CD4-positive, alpha-beta memory T cell (primary cell): ENCODE measurements around the gene DYNLT2. TPM values are rescaled to one million over a fixed set of nuclear protein-coding genes. Genes with fewer than 3 reads are reported as not detected.

Source experiments
- CTCF ChIA-PET: fragments of 350-600 bp; sonication (Branson Sonifier 250); formaldehyde crosslinking; loops from one replicate; lab custom pipeline; 2021; ENCODE audit warnings: inconsistent platforms; ENCODE audit not compliant: partially characterized antibody; lab: Charles Lee
- POLR2A ChIA-PET: fragments of 350-600 bp; sonication (Branson Sonifier 250); formaldehyde crosslinking; loops from one replicate; lab custom pipeline; 2021; ENCODE audit not compliant: partially characterized antibody; lab: Charles Lee
- DNase-seq, 5 donors: peaks; one replicate each; pipeline versions ENCODE4 v3.0.0 to v3.0.0-alpha.2; 2020 to 2022; ENCODE audit warnings: mixed read lengths in 1 of 5
- H3K27ac ChIP-seq: one replicate; pipeline ENCODE4 v1.7.0; 2013; ENCODE audit warnings: low read depth, low read length
- H3K27me3 ChIP-seq: 2 replicates; pipeline ENCODE4 v1.7.0; 2013; ENCODE audit warnings: mild to moderate bottlenecking, low read length, moderate library complexity; ENCODE audit not compliant: insufficient read depth
- H3K36me3 ChIP-seq: 2 replicates; pipeline ENCODE4 v1.7.0; 2013; ENCODE audit warnings: mild to moderate bottlenecking, low read length, moderate library complexity; ENCODE audit not compliant: insufficient read depth
- H3K4me1 ChIP-seq: 2 replicates; pipeline ENCODE4 v1.7.0; 2013; ENCODE audit warnings: mild to moderate bottlenecking, low read length, moderate library complexity; ENCODE audit not compliant: insufficient read depth
- H3K4me3 ChIP-seq, 2 donors: one replicate each; pipeline ENCODE4 v1.7.0; 2013; ENCODE audit warnings: low read length in 2 of 2, mild to moderate bottlenecking in 1 of 2
- H3K9me3 ChIP-seq, 2 donors: one replicate each; pipeline ENCODE4 v1.7.0; 2013; ENCODE audit warnings: low read length in 2 of 2, control low read depth in 1 of 2; ENCODE audit not compliant: control insufficient read depth in 1 of 2
- H3K27ac Mint-ChIP-seq, 7 donors: one replicate each; pipeline ENCODE4 v1.8.0; 2020 to 2021; ENCODE audit warnings: mixed read lengths in 7 of 7, mild to moderate bottlenecking in 6 of 7, inconsistent platforms in 3 of 7, moderate library complexity in 3 of 7
- H3K27me3 Mint-ChIP-seq, 2 donors: one replicate each; pipeline ENCODE4 v1.8.0; 2020 to 2021; ENCODE audit warnings: mixed read lengths in 2 of 2
- H3K36me3 Mint-ChIP-seq, 2 donors: one replicate each; pipeline ENCODE4 v1.8.0; 2020 to 2021; ENCODE audit warnings: mixed read lengths in 2 of 2, inconsistent platforms in 1 of 2, mild to moderate bottlenecking in 1 of 2
- H3K4me1 Mint-ChIP-seq, 4 donors: one replicate each; pipeline ENCODE4 v1.8.0; 2020 to 2021; ENCODE audit warnings: mixed read lengths in 4 of 4, mild to moderate bottlenecking in 1 of 4
- H3K4me3 Mint-ChIP-seq, 8 donors: one replicate each; pipeline ENCODE4 v1.8.0; 2020 to 2021; ENCODE audit warnings: mixed read lengths in 8 of 8, mild to moderate bottlenecking in 7 of 8, moderate library complexity in 6 of 8, inconsistent platforms in 3 of 8
- H3K9me3 Mint-ChIP-seq, 8 donors: one replicate each; pipeline ENCODE4 v1.8.0; 2020 to 2021; ENCODE audit warnings: mixed read lengths in 8 of 8, mild to moderate bottlenecking in 5 of 8, inconsistent platforms in 3 of 8, moderate library complexity in 1 of 8
- intact Hi-C: fragments of 100-400 bp; cut with micrococcal nuclease; formaldehyde crosslinking; loops from one replicate; pipeline ENCODE4 v1.15.1; 2023
- polyA plus RNA-seq, 2 donors: library from polyadenylated mRNA; unstranded; fragments of 300-500 nt; fragmentation: Illumina TruSeq; gene quantifications; one replicate each; pipeline ENCODE4 v1.2.3, GENCODE V29; 2021
- total RNA-seq, 2 experiments: library from RNA; stranded (reverse); gene quantifications; one replicate each; pipeline ENCODE4 v1.2.3, GENCODE V29; 2021

The DYNLT2 gene
- total and polyA plus RNA-seq, 4 experiments from 2014 or later = 0.56 to 6.9 (median 3.0) TPM

GRCh38 chr6:169738976-169739529 is 12.3 kb downstream of the DYNLT2 start:
- H3K27ac Mint-ChIP-seq = no peak overlapping the region
- H3K9me3 Mint-ChIP-seq = no peaks in the 10 kb centered on the region

GRCh38 chr6:169738204-169738975 is 13.0 kb downstream of the DYNLT2 start:
- H3K4me1 ChIP-seq = no peaks in the 10 kb centered on the region
- no peak for DNase-seq
- no peaks in the 10 kb centered on the region for H3K9me3 ChIP-seq
- Mint-ChIP-seq H3K27me3 (peaks cover 4 to 11% of the 10 kb centered on the region in 2 donors), H3K27ac (no peak overlapping the region), H3K4me3 (no peak overlapping the region), H3K36me3 (no peaks in the 10 kb centered on the region), H3K4me1 (no peaks in the 10 kb centered on the region), H3K9me3 (no peaks in the 10 kb centered on the region)
- no peak overlapping the region for H3K4me3 ChIP-seq
- intact Hi-C loops = no loop called here
- POLR2A ChIA-PET = no interaction called here
- H3K27ac ChIP-seq = no peak overlapping the region
- CTCF ChIA-PET = no interaction called here
- H3K27me3 ChIP-seq = no peaks in the 10 kb centered on the region
- no peaks in the 10 kb centered on the region for H3K36me3 ChIP-seq

More at GRCh38 chr6:169738976-169739529, 12.3 kb downstream of the DYNLT2 start:
- DNase-seq = no peak
- Histone ChIP-seq H3K27ac (no peak overlapping the region), H3K36me3 (no peaks in the 10 kb centered on the region), H3K27me3 (no peaks in the 10 kb centered on the region), H3K4me3 (no peak overlapping the region), H3K4me1 (no peaks in the 10 kb centered on the region), H3K9me3 (no peaks in the 10 kb centered on the region)
- ChIA-PET POLR2A (no interaction called here), CTCF (no interaction called here)
- no peaks in the 10 kb centered on the region for H3K36me3 Mint-ChIP-seq
- no peak overlapping the region for H3K4me3 Mint-ChIP-seq
- H3K27me3 Mint-ChIP-seq = peaks cover 4 to 11% of the 10 kb centered on the region in 2 donors
- no peaks in the 10 kb centered on the region for H3K4me1 Mint-ChIP-seq
- intact Hi-C loops = no loop called here

- no peak overlapping the region for H3K27ac Mint-ChIP-seq
- Histone ChIP-seq H3K4me1 (peaks cover 9% of the 10 kb centered on the region), H3K9me3 (no peaks in the 10 kb centered on the region), H3K36me3 (no peaks in the 10 kb centered on the region), H3K4me3 (no peak overlapping the region), H3K27me3 (no peaks in the 10 kb centered on the region), H3K27ac (no peak overlapping the region)
- H3K9me3 Mint-ChIP-seq = no peaks in the 10 kb centered on the region
- H3K36me3 Mint-ChIP-seq = peaks cover 0 to under 1% of the 10 kb centered on the region in 2 donors
- DNase-seq = no peak
- H3K27me3 Mint-ChIP-seq = no peaks in the 10 kb centered on the region
- no peak overlapping the region for H3K4me3 Mint-ChIP-seq
- peaks cover 9 to 12% (median 10%) of the 10 kb centered on the region in 4 donors for H3K4me1 Mint-ChIP-seq
- intact Hi-C loops = no loop called here
- POLR2A ChIA-PET = interaction anchor here (0.6 kb wide), 1 partner anchor 29 kb away, joined by 3 read pairs; the partner anchor contains the start of genes C6orf120 and WDR27
- CTCF ChIA-PET = no interaction called here
Observed at GRCh38 chr6:169729961-169730360, 21.4 kb downstream of the DYNLT2 start.

GRCh38 chr6:169726963-169727362 is 24.4 kb downstream of the DYNLT2 start:
- peak overlapping the region in 4 of 7 donors; percentile 1 to 33 (median 24) for H3K27ac Mint-ChIP-seq
- H3K4me1 ChIP-seq = peaks cover 18% of the 10 kb centered on the region
- no peaks in the 10 kb centered on the region for H3K36me3 ChIP-seq
- no peak overlapping the region for H3K27ac ChIP-seq
- no peak overlapping the region for H3K4me3 ChIP-seq
- intact Hi-C loops = no loop called here
- POLR2A ChIA-PET = interaction anchor here (0.6 to 18.2 kb wide), 3 partner anchors 24 to 63 kb away, joined by 3 to 279 read pairs (median 4); partner anchors contain the start of genes C6orf120, DYNLT2, ERMARD and WDR27
- H3K4me1 Mint-ChIP-seq = peaks cover 13 to 25% (median 17%) of the 10 kb centered on the region in 4 donors
- H3K4me3 Mint-ChIP-seq = no peak overlapping the region
- H3K9me3 ChIP-seq = no peaks in the 10 kb centered on the region
- H3K9me3 Mint-ChIP-seq = no peaks in the 10 kb centered on the region
- no peak for DNase-seq
- CTCF ChIA-PET = no interaction called here
- H3K27me3 Mint-ChIP-seq = no peaks in the 10 kb centered on the region
- peaks cover 0 to 10% of the 10 kb centered on the region in 2 donors for H3K36me3 Mint-ChIP-seq
- no peaks in the 10 kb centered on the region for H3K27me3 ChIP-seq

- H3K9me3 Mint-ChIP-seq = no peaks in the 10 kb centered on the region
- Histone ChIP-seq H3K9me3 (no peaks in the 10 kb centered on the region), H3K4me3 (no peak overlapping the region), H3K4me1 (peaks cover 28% of the 10 kb centered on the region), H3K27ac (no peak overlapping the region), H3K36me3 (no peaks in the 10 kb centered on the region), H3K27me3 (no peaks in the 10 kb centered on the region)
- CTCF ChIA-PET = no interaction called here
- intact Hi-C loops = no loop called here
- DNase-seq = no peak
- POLR2A ChIA-PET = interaction anchor here (6.4 to 18.2 kb wide), 3 partner anchors 17 to 25 kb away, joined by 55 to 279 read pairs (median 100); partner anchors contain the start of genes C6orf120, DYNLT2, ERMARD and WDR27
- H3K27ac Mint-ChIP-seq = peak overlapping the region in 6 of 7 donors; percentile 58 to 94 (median 93)
- peaks cover 0 to 10% of the 10 kb centered on the region in 2 donors for H3K36me3 Mint-ChIP-seq
- H3K4me3 Mint-ChIP-seq = peak overlapping the region; percentile 84 to 94 (median 88)
- peaks cover 16 to 35% (median 24%) of the 10 kb centered on the region in 4 donors for H3K4me1 Mint-ChIP-seq
- H3K27me3 Mint-ChIP-seq = no peaks in the 10 kb centered on the region
Observed at GRCh38 chr6:169726049-169726400, 25.3 kb downstream of the DYNLT2 start.

- H3K27ac Mint-ChIP-seq = peak overlapping the region; percentile 84 to 94 (median 92)
- peak overlapping the region in 1 of 2 donors; percentile 62 for H3K4me3 ChIP-seq
- ChIA-PET POLR2A (interaction anchor here (0.8 to 18.2 kb wide), 9 partner anchors 9 to 859 kb away, joined by 3 to 279 read pairs (median 4); partner anchors contain the start of genes C6orf120, DYNLT2, ERMARD and PDCD2), CTCF (interaction anchor here (0.6 kb wide), 1 partner anchor 12 kb away, joined by 3 read pairs; no protein-coding TSS in a partner anchor)
- no peaks in the 10 kb centered on the region for H3K27me3 ChIP-seq
- H3K4me1 ChIP-seq = peaks cover 32% of the 10 kb centered on the region
- intact Hi-C loops = loop anchor here (2.0 kb wide), 1 partner anchor 71 kb away; no protein-coding TSS in a partner anchor
- H3K9me3 ChIP-seq = no peaks in the 10 kb centered on the region
- H3K36me3 ChIP-seq = no peaks in the 10 kb centered on the region
- DNase-seq = peak in 1 of 5 donors; percentile 42
- H3K4me3 Mint-ChIP-seq = peak overlapping the region; percentile 84 to 94 (median 88)
- H3K9me3 Mint-ChIP-seq = no peaks in the 10 kb centered on the region
- H3K4me1 Mint-ChIP-seq = peaks cover 19 to 39% (median 28%) of the 10 kb centered on the region in 4 donors
- H3K27me3 Mint-ChIP-seq = no peaks in the 10 kb centered on the region
- H3K36me3 Mint-ChIP-seq = peaks cover 0 to 10% of the 10 kb centered on the region in 2 donors
- H3K27ac ChIP-seq = peak overlapping the region; percentile 47
Observed at GRCh38 chr6:169725125-169726048, 26.0 kb downstream of the DYNLT2 start.
